ENCODE results near the gene KRTAP9-7. TPM values are rescaled to one million over a fixed set of nuclear protein-coding genes. Genes with fewer than 3 reads are reported as not detected.

The KRTAP9-7 gene
- total and polyA plus RNA-seq, 10 of the 15 experiments (the other 5 are each of a cell fraction or from before 2014, with no cell fraction given): not detected

GRCh38 chr17:41318231-41318630, 42.7 kb downstream of the KRTAP9-7 start:
- POLR2A ChIA-PET: interaction anchor here (0.6 kb wide), 1 partner anchor 460 kb away, joined by 3 read pairs; no protein-coding TSS in a partner anchor
- intact Hi-C loops (cut with micrococcal nuclease; ENCODE audit: unreplicated experiment): no loop called here
- SMC1A ChIA-PET (ENCODE audit: uncharacterized antibody, unreplicated experiment): no interaction called here
- FAIRE-seq: no peak
- Histone ChIP-seq H3K9ac (ENCODE audit: control insufficient read depth, insufficient read depth, low read length) (no peak overlapping the region), H3K4me1 (ENCODE audit: control insufficient read depth, insufficient read depth, low read length) (no peaks in the 10 kb centered on the region), H3K4me2 (ENCODE audit: control insufficient read depth, insufficient read depth) (no peak overlapping the region), H3K27ac (ENCODE audit: control insufficient read depth, insufficient read depth) (no peak overlapping the region), H4K20me1 (ENCODE audit: control insufficient read depth, insufficient read depth) (no peaks in the 10 kb centered on the region), H3K79me2 (ENCODE audit: control insufficient read depth, insufficient read depth, low read length) (no peaks in the 10 kb centered on the region), H3K27me3 (replicated peaks in 1 of 2; ENCODE audit: control insufficient read depth in 2 of 2, insufficient read depth in 2 of 2, low read length in 1 of 2) (no peaks in the 10 kb centered on the region), H3K4me3 (no peak overlapping the region), H2AFZ (ENCODE audit: control insufficient read depth, low read depth, low read length) (no peak overlapping the region), H3K36me3 (ENCODE audit: control insufficient read depth in 2 of 2, insufficient read depth in 2 of 2, low read length in 1 of 2) (no peaks in the 10 kb centered on the region), H3K9me3 (replicated peaks; ENCODE audit: control insufficient read depth, insufficient read depth, low read length) (no peaks in the 10 kb centered on the region; the same call in 2 of the 3 replicates)
- no TSS peak for BruUV-seq (replicated peaks)
- RAD21 ChIA-PET (ENCODE audit: unreplicated experiment): no interaction called here
- no peak for ATAC-seq
- CTCF ChIA-PET: no interaction called here
- no peak for DNase-seq (ENCODE audit: low read depth, low spot score)
- 0% methylated on average over 2 of the region's 2 CpGs for WGBS (ENCODE audit: insufficient coverage, insufficient replicate concordance, low lambda C conversion rate, missing lambda C conversion rate)
- TF ChIP-seq HDGF (IDR thresholded peaks at IDR 0.05) (no peak), CHD2 (IDR thresholded peaks at IDR 0.05; ENCODE audit: borderline replicate concordance, low read depth, low read length) (no peak), ZBTB4 (CRISPR knock-in tag; IDR thresholded peaks at IDR 0.05) (no peak), ASH2L (IDR thresholded peaks at IDR 0.05; ENCODE audit: borderline replicate concordance, low read depth) (no peak), MEF2A (IDR thresholded peaks at IDR 0.05; ENCODE audit: insufficient read depth, low read depth, low read length) (no peak), TCF12 (IDR thresholded peaks at IDR 0.05; ENCODE audit: low read depth, low read length) (no peak), ATF7 (IDR thresholded peaks at IDR 0.05; ENCODE audit: low read depth) (no peak), BRCA1 (IDR thresholded peaks at IDR 0.05; ENCODE audit: low read depth, low read length) (no peak), YY1 (IDR thresholded peaks at IDR 0.05; ENCODE audit: low read depth, low read length) (no peak), MXI1 (IDR thresholded peaks at IDR 0.05; ENCODE audit: low read depth, low read length) (no peak), POLR2AphosphoS2 (IDR thresholded peaks at IDR 0.05; ENCODE audit: low read depth, low read length) (no peak), CHD4 (IDR thresholded peaks at IDR 0.05) (no peak), PAX5 (IDR thresholded peaks at IDR 0.05; ENCODE audit: borderline replicate concordance, low read depth, low read length) (no peak), SIN3A (IDR thresholded peaks at IDR 0.05; ENCODE audit: low read depth, low read length) (no peak)
- TF ChIP-seq, protein P1, sequence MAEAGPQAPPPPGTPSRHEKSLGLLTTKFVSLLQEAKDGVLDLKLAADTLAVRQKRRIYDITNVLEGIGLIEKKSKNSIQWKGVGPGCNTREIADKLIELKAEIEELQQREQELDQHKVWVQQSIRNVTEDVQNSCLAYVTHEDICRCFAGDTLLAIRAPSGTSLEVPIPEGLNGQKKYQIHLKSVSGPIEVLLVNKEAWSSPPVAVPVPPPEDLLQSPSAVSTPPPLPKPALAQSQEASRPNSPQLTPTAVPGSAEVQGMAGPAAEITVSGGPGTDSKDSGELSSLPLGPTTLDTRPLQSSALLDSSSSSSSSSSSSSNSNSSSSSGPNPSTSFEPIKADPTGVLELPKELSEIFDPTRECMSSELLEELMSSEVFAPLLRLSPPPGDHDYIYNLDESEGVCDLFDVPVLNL (IDR thresholded peaks at IDR 0.05; ENCODE audit: low read depth, low read length): no peak
- in situ Hi-C loops (cut with MboI): no loop called here

Measured in GM12878 (cell line).